ENCODE results near the gene TSACC. TPM values are rescaled to one million over a fixed set of nuclear protein-coding genes. Genes with fewer than 3 reads are reported as not detected.

The TSACC gene
- total and polyA plus RNA-seq, 10 of the 15 experiments (the other 5 are each of a cell fraction or from before 2014, with no cell fraction given) = 0.25 to 2.8 (median 0.92) TPM; not detected in 4

GRCh38 chr1:156336242-156336641 lies 2.1 kb upstream of the TSACC start:
- BruUV-seq (replicated peaks) = no TSS peak
- no peak for FAIRE-seq
- WGBS (ENCODE audit: insufficient coverage, insufficient replicate concordance, low lambda C conversion rate, missing lambda C conversion rate) = 36% methylated on average over 4 of the region's 4 CpGs

More at GRCh38 chr1:156336242-156336641, 2.1 kb upstream of the TSACC start:
- SMC1A ChIA-PET (ENCODE audit: uncharacterized antibody, unreplicated experiment) = interaction anchor here (1.2 to 1.4 kb wide), 2 partner anchors 17 to 54 kb away, joined by 3 to 5 read pairs; no protein-coding TSS in a partner anchor
- intact Hi-C loops (cut with micrococcal nuclease; ENCODE audit: unreplicated experiment) (no loop called here), in situ Hi-C loops (cut with MboI) (no loop called here)
- Histone ChIP-seq H3K27me3 (replicated peaks in 1 of 2; ENCODE audit: control insufficient read depth in 2 of 2, insufficient read depth in 2 of 2, low read length in 1 of 2) (no peaks in the 10 kb centered on the region), H3K4me2 (ENCODE audit: control insufficient read depth, insufficient read depth) (peak overlapping the region; percentile 94), H3K9me3 (replicated peaks; ENCODE audit: control insufficient read depth, insufficient read depth, low read length) (no peaks in the 10 kb centered on the region), H3K9ac (ENCODE audit: control insufficient read depth, insufficient read depth, low read length) (peak overlapping the region; percentile 21; the same call in 1 of the 2 replicates), H4K20me1 (ENCODE audit: control insufficient read depth, insufficient read depth) (no peaks in the 10 kb centered on the region), H3K4me1 (ENCODE audit: control insufficient read depth, insufficient read depth, low read length) (no peaks in the 10 kb centered on the region), H3K79me2 (ENCODE audit: control insufficient read depth, insufficient read depth, low read length) (peaks cover 38% of the 10 kb centered on the region), H3K27ac (ENCODE audit: control insufficient read depth, insufficient read depth) (no peak overlapping the region), H3K4me3 (peak overlapping the region; percentile 96), H3K36me3 (ENCODE audit: control insufficient read depth in 2 of 2, insufficient read depth in 2 of 2, low read length in 1 of 2) (peaks cover 3 to 29% of the 10 kb centered on the region in 2 experiments; a peak in 3 of 4 replicates), H2AFZ (ENCODE audit: control insufficient read depth, low read depth, low read length) (no peak overlapping the region)
- POLR2A ChIA-PET = no interaction called here
- ATAC-seq (0 out of 3 replicates have a peak, but pooled peaks have one; percentile 11), DNase-seq (ENCODE audit: low read depth, low spot score) (no peak)
- CTCF ChIA-PET = interaction anchor here (0.7 to 2.2 kb wide), 12 partner anchors 8 to 224 kb away, joined by 3 to 10 read pairs (median 4); no protein-coding TSS in a partner anchor
- TF ChIP-seq SREBF2 (IDR thresholded peaks at IDR 0.05; ENCODE audit: low read length) = no peak
- no peak for TF ChIP-seq BHLHE40 (IDR thresholded peaks at IDR 0.05; ENCODE audit: borderline replicate concordance in 1 of 2, low read depth in 2 of 2, low read length in 1 of 2)
- no peak for TF ChIP-seq NKRF (conservative IDR thresholded peaks at IDR 0.05)
- peak; percentile 27 to 57 (median 45); a peak in 5 of 6 replicates for TF ChIP-seq CTCF (IDR thresholded peaks at IDR 0.05 in 2 of 3, conservative IDR thresholded peaks at IDR 0.05 in 1 of 3; ENCODE audit: control insufficient read depth in 2 of 3, extremely low read depth in 1 of 3, insufficient read depth in 1 of 3, low read depth in 3 of 3, low read length in 3 of 3)
- no peak for TF ChIP-seq CUX1 (IDR thresholded peaks at IDR 0.05; ENCODE audit: insufficient replicate concordance, low read depth, low read length)
- no peak for TF ChIP-seq ZZZ3 (IDR thresholded peaks at IDR 0.05; ENCODE audit: control insufficient read depth, insufficient read length, low read depth)
- RAD21 ChIA-PET (ENCODE audit: unreplicated experiment) = interaction anchor here (0.7 kb wide), 1 partner anchor 235 kb away, joined by 3 read pairs; no protein-coding TSS in a partner anchor

All from GM12878 (cell line).